Measurements from ENCODE around the gene SPATA24. TPM values are rescaled to one million over a fixed set of nuclear protein-coding genes. Genes with fewer than 3 reads are reported as not detected.
"Not testable (repeated sequence)": the region's sequence is repeated elsewhere in the genome, so short reads cannot be mapped to it uniquely, and the experiment has no call there.

SPATA24 gene
- total RNA-seq, 1 experiment from 2014 or later, result 13.0 TPM

DNA sequence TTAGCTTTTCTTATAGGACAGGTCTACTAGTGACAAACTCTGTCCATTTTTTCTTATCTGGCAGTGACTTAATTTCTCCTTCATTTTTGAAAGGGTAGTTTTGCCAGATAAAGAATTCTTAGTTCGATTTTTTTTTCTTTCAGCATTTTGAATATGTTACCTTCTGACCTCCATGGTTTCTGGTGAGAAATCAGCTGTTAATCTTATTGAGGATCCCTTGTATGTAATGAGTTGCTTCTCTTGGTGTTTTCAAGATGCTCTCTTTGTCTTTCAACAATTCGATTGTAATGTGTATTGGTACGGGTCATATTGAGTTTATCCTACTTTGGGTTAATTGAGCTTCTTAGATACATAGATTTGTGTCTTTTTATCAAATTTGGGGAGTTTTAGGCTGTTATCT is 49.7 kb downstream of the SPATA24 start:
- H3K4me1 Mint-ChIP-seq, result peaks cover 0 to 7% of the 10 kb centered on the region in 2 experiments; a peak in 1 of 4 replicates

DNA sequence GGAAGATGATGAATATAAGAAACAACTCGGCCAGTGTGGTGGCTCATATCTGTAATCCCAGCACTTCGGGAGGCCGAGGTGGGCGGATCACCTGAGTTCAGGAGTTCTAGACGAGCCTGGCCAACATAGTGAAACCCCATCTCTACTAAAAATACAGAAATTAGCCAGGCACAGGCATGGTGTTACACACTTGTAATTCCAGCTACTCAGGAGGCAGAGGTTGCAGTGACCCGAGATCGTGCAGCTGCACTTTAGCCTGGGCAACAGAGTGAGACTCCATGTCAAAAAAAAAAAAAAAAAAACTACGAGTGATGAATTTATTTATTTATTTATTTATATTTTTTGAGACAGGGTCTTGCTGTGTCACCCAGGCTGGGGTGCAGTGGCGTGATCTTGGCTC is 56.0 kb downstream of the SPATA24 start:
- not testable (repeated sequence) for H3K4ac ChIP-seq (ENCODE audit: low read depth, low read length); H4K5ac ChIP-seq (ENCODE audit: insufficient read length, low read depth, low read length); H2BK5ac ChIP-seq (ENCODE audit: insufficient read length, low read length); H3K18ac ChIP-seq (ENCODE audit: insufficient read length, low read depth, low read length); H3K56ac ChIP-seq (ENCODE audit: insufficient read length, low read depth, low read length); H2BK120ac ChIP-seq (ENCODE audit: low read depth, low read length, poor library complexity, severe bottlenecking); H4K20me1 ChIP-seq (ENCODE audit: control insufficient read depth, insufficient read depth, insufficient read length); H2AFZ ChIP-seq (ENCODE audit: low read length); H3K27ac ChIP-seq (ENCODE audit: insufficient read length, low read depth, low read length); H3K4me2 ChIP-seq (ENCODE audit: insufficient read depth, insufficient read length, low read length); H2BK12ac ChIP-seq (ENCODE audit: insufficient read length, low read depth, low read length); H4K8ac ChIP-seq (replicated peaks; ENCODE audit: insufficient read length, low read depth, low read length); H3K27me3 ChIP-seq (ENCODE audit: insufficient read depth, low read length); H2BK20ac ChIP-seq (ENCODE audit: low read depth, low read length, poor library complexity, severe bottlenecking); DNase-seq; H3K14ac ChIP-seq (ENCODE audit: insufficient read depth, low read length); H2BK15ac ChIP-seq (ENCODE audit: low read depth, low read length); H3K9me3 Mint-ChIP-seq; H3K23ac ChIP-seq (ENCODE audit: insufficient read length, low read depth, low read length); H3K27me3 Mint-ChIP-seq (ENCODE audit: low read depth); H3K9me3 ChIP-seq (ENCODE audit: control insufficient read depth, low read depth, low read length); H3K4me3 Mint-ChIP-seq; H3K4me1 ChIP-seq (ENCODE audit: insufficient read depth, low read length); H3T11ph ChIP-seq (ENCODE audit: low read length); H3K27ac Mint-ChIP-seq; H3K23me2 ChIP-seq (ENCODE audit: insufficient read length, low read depth, low read length, poor library complexity, severe bottlenecking); H3K9ac ChIP-seq (ENCODE audit: extremely low read depth, insufficient read length, low read length); H2AK5ac ChIP-seq (ENCODE audit: insufficient read length, low read length); H3K79me1 ChIP-seq (ENCODE audit: insufficient read depth, low read depth, low read length, poor library complexity, severe bottlenecking); H4K91ac ChIP-seq (ENCODE audit: insufficient read length, low read depth, low read length)
- Mint-ChIP-seq H3K4me1 (peaks cover 10 to 17% of the 10 kb centered on the region in 2 experiments), H3K36me3 (ENCODE audit: insufficient read depth in 1 of 3, low read depth in 3 of 3) (peaks cover 20 to 51% (median 40%) of the 10 kb centered on the region in 3 experiments; a peak in 6 of 7 replicates)
- H3K79me2 ChIP-seq (ENCODE audit: insufficient read depth, low read length), result peaks cover 64% of the 10 kb centered on the region
- WGBS (ENCODE audit: extremely low coverage, insufficient read length, low lambda C conversion rate), result no CpG with 5 or more reads among the region's 9 CpGs

More for the DNA sequence above, 49.7 kb downstream of the SPATA24 start:
- Histone ChIP-seq H2BK12ac (ENCODE audit: insufficient read length, low read depth, low read length) (no peak overlapping the region), H3K9ac (ENCODE audit: extremely low read depth, insufficient read length, low read length) (no peak overlapping the region), H4K8ac (replicated peaks; ENCODE audit: insufficient read length, low read depth, low read length) (no peak overlapping the region), H3K4me1 (ENCODE audit: insufficient read depth, low read length) (no peaks in the 10 kb centered on the region), H3K27ac (ENCODE audit: insufficient read length, low read depth, low read length) (no peak overlapping the region), H2BK5ac (ENCODE audit: insufficient read length, low read length) (no peak overlapping the region), H3K56ac (ENCODE audit: insufficient read length, low read depth, low read length) (no peak overlapping the region), H3K4ac (ENCODE audit: low read depth, low read length) (no peak overlapping the region), H3K23me2 (ENCODE audit: insufficient read length, low read depth, low read length, poor library complexity, severe bottlenecking) (no peaks in the 10 kb centered on the region), H3K9me3 (ENCODE audit: control insufficient read depth, low read depth, low read length) (no peaks in the 10 kb centered on the region), H2BK15ac (ENCODE audit: low read depth, low read length) (no peak overlapping the region), H4K91ac (ENCODE audit: insufficient read length, low read depth, low read length) (no peak overlapping the region), H4K20me1 (ENCODE audit: control insufficient read depth, insufficient read depth, insufficient read length) (no peaks in the 10 kb centered on the region), H2AFZ (ENCODE audit: low read length) (no peak overlapping the region), H4K5ac (ENCODE audit: insufficient read length, low read depth, low read length) (no peak overlapping the region), H3K23ac (ENCODE audit: insufficient read length, low read depth, low read length) (no peak overlapping the region), H3K18ac (ENCODE audit: insufficient read length, low read depth, low read length) (no peak overlapping the region), H2BK20ac (ENCODE audit: low read depth, low read length, poor library complexity, severe bottlenecking) (no peak overlapping the region), H3T11ph (ENCODE audit: low read length) (no peak overlapping the region), H3K79me1 (ENCODE audit: insufficient read depth, low read depth, low read length, poor library complexity, severe bottlenecking) (peaks cover 8% of the 10 kb centered on the region), H3K4me2 (ENCODE audit: insufficient read depth, insufficient read length, low read length) (no peak overlapping the region), H2AK5ac (ENCODE audit: insufficient read length, low read length) (no peak overlapping the region), H2BK120ac (ENCODE audit: low read depth, low read length, poor library complexity, severe bottlenecking) (no peak overlapping the region), H3K27me3 (ENCODE audit: insufficient read depth, low read length) (no peaks in the 10 kb centered on the region), H3K79me2 (ENCODE audit: insufficient read depth, low read length) (peaks cover 41% of the 10 kb centered on the region; the same call in 1 of the 2 replicates), H3K14ac (ENCODE audit: insufficient read depth, low read length) (no peak overlapping the region)
- Mint-ChIP-seq H3K27ac (no peak overlapping the region; a peak in 1 of 7 replicates), H3K9me3 (no peaks in the 10 kb centered on the region), H3K27me3 (ENCODE audit: low read depth) (no peaks in the 10 kb centered on the region), H3K36me3 (ENCODE audit: insufficient read depth in 1 of 3, low read depth in 3 of 3) (peaks cover 10 to 34% (median 31%) of the 10 kb centered on the region in 3 experiments; a peak in 6 of 7 replicates), H3K4me3 (no peak overlapping the region)
- TF ChIP-seq, protein P1, sequence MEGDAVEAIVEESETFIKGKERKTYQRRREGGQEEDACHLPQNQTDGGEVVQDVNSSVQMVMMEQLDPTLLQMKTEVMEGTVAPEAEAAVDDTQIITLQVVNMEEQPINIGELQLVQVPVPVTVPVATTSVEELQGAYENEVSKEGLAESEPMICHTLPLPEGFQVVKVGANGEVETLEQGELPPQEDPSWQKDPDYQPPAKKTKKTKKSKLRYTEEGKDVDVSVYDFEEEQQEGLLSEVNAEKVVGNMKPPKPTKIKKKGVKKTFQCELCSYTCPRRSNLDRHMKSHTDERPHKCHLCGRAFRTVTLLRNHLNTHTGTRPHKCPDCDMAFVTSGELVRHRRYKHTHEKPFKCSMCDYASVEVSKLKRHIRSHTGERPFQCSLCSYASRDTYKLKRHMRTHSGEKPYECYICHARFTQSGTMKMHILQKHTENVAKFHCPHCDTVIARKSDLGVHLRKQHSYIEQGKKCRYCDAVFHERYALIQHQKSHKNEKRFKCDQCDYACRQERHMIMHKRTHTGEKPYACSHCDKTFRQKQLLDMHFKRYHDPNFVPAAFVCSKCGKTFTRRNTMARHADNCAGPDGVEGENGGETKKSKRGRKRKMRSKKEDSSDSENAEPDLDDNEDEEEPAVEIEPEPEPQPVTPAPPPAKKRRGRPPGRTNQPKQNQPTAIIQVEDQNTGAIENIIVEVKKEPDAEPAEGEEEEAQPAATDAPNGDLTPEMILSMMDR (conservative IDR thresholded peaks at IDR 0.05), result no peak
- no CpG with 5 or more reads among the region's 3 CpGs for WGBS (ENCODE audit: extremely low coverage, insufficient read length, low lambda C conversion rate)
- DNase-seq, result no peak
